Measurements from ENCODE around the gene RSU1. TPM values are rescaled to one million over a fixed set of nuclear protein-coding genes. Genes with fewer than 3 reads are reported as not detected.

RSU1 gene
- total and polyA plus RNA-seq, 10 of the 15 experiments (the other 5 are each of a cell fraction or from before 2014, with no cell fraction given) = 49.2 to 139 (median 81.3) TPM

DNA sequence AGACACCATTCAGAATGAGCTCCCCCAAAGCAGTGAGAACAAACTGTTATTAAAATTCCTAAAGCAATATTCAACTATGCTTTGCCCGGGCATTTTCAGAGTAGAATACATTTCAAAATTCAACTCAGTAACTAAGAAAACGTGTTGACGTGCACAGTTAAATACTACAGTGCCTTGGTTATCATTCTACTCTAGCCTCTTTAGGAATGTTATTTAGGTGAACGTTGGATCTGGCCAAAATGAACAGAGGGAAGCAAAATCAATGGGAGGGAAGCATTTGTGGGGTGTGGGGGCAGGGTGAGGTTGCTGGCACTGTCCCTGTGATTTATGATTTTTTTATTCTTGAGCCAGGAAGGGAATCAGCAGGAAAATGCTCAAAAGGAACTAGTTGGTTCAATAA lies 27.5 kb downstream of the RSU1 start:
- RAD21 ChIA-PET (ENCODE audit: unreplicated experiment) = interaction anchor here (1.2 kb wide), 1 partner anchor 19 kb away, joined by 3 read pairs; no protein-coding TSS in a partner anchor

DNA sequence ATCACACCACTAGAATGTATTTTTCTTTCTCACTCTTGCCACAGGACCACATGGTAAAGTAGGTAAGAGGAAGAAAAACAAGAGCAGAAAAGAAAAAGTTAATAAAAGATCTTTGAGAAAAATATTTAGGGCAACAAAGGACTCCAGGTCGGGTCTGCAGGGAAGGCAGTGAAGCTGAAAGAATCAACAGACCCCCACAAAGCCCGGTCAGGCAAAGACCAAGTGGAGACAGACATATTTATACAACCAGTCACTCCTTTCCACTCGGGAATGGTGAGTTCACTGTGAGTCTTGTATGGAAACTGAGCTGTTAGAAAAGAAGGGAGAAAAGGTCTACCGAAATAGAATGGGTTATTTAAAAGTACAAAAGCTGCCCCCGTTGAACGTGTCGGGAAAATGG lies 28.0 kb downstream of the RSU1 start:
- no TSS peak for BruUV-seq (replicated peaks)
- Histone ChIP-seq H3K4me3 (no peak overlapping the region), H3K9me3 (replicated peaks; ENCODE audit: control insufficient read depth, insufficient read depth, low read length) (peaks cover 2% of the 10 kb centered on the region; the same call in 1 of the 3 replicates), H3K27me3 (replicated peaks in 1 of 2; ENCODE audit: control insufficient read depth in 2 of 2, insufficient read depth in 2 of 2, low read length in 1 of 2) (no peaks in the 10 kb centered on the region), H2AFZ (ENCODE audit: control insufficient read depth, low read depth, low read length) (no peak overlapping the region), H3K36me3 (ENCODE audit: control insufficient read depth in 2 of 2, insufficient read depth in 2 of 2, low read length in 1 of 2) (peaks cover 0 to 4% of the 10 kb centered on the region in 2 experiments; a peak in 2 of 4 replicates), H3K27ac (ENCODE audit: control insufficient read depth, insufficient read depth) (no peak overlapping the region), H3K4me1 (ENCODE audit: control insufficient read depth, insufficient read depth, low read length) (peaks cover 19% of the 10 kb centered on the region), H3K79me2 (ENCODE audit: control insufficient read depth, insufficient read depth, low read length) (peaks cover 1% of the 10 kb centered on the region), H3K4me2 (ENCODE audit: control insufficient read depth, insufficient read depth) (no peak overlapping the region), H4K20me1 (ENCODE audit: control insufficient read depth, insufficient read depth) (no peaks in the 10 kb centered on the region), H3K9ac (ENCODE audit: control insufficient read depth, insufficient read depth, low read length) (no peak overlapping the region)
- ATAC-seq (no peak), FAIRE-seq (no peak), DNase-seq (ENCODE audit: low read depth, low spot score) (no peak)
- ChIA-PET SMC1A (ENCODE audit: uncharacterized antibody, unreplicated experiment) (interaction anchor here (1.0 to 2.5 kb wide), 5 partner anchors 9 to 24 kb away, joined by 3 to 15 read pairs (median 4); no protein-coding TSS in a partner anchor), CTCF (interaction anchor here (0.8 to 1.4 kb wide), 5 partner anchors 9 to 20 kb away, joined by 3 to 5 read pairs (median 4); no protein-coding TSS in a partner anchor), RAD21 (ENCODE audit: unreplicated experiment) (interaction anchor here (0.9 to 1.2 kb wide), 2 partner anchors 10 to 20 kb away, joined by 3 read pairs; no protein-coding TSS in a partner anchor), POLR2A (interaction anchor here (0.7 to 1.2 kb wide), 5 partner anchors 9 to 311 kb away, joined by 3 read pairs; no protein-coding TSS in a partner anchor)
- intact Hi-C loops (cut with micrococcal nuclease; ENCODE audit: unreplicated experiment) (no loop called here), in situ Hi-C loops (cut with MboI) (loop anchor here (10.0 kb wide), 1 partner anchor 664 kb away; no protein-coding TSS in a partner anchor)
- WGBS (ENCODE audit: insufficient coverage, insufficient replicate concordance, low lambda C conversion rate, missing lambda C conversion rate) = 84% methylated on average over 7 of the region's 7 CpGs
- TF ChIP-seq CHD1 (IDR thresholded peaks at IDR 0.05; ENCODE audit: low read depth, low read length) (no peak), BMI1 (IDR thresholded peaks at IDR 0.05; ENCODE audit: borderline replicate concordance) (no peak), ZNF622 (IDR thresholded peaks at IDR 0.05) (no peak), MYB (IDR thresholded peaks at IDR 0.05; ENCODE audit: borderline replicate concordance, low read depth, low read length) (no peak), YY1 (IDR thresholded peaks at IDR 0.05; ENCODE audit: low read depth, low read length) (no peak), NFXL1 (IDR thresholded peaks at IDR 0.05; ENCODE audit: borderline replicate concordance) (no peak), BHLHE40 (IDR thresholded peaks at IDR 0.05; ENCODE audit: borderline replicate concordance in 1 of 2, low read depth in 2 of 2, low read length in 1 of 2) (no peak), HDGF (IDR thresholded peaks at IDR 0.05) (no peak), NR2C2 (IDR thresholded peaks at IDR 0.05; ENCODE audit: borderline replicate concordance, control insufficient read depth, insufficient read length, low read depth) (no peak), ZNF384 (IDR thresholded peaks at IDR 0.05; ENCODE audit: borderline replicate concordance, low read depth, low read length) (no peak), BRCA1 (IDR thresholded peaks at IDR 0.05; ENCODE audit: low read depth, low read length) (no peak), CHD2 (IDR thresholded peaks at IDR 0.05; ENCODE audit: borderline replicate concordance, low read depth, low read length) (no peak), HSF1 (IDR thresholded peaks at IDR 0.05; ENCODE audit: low read depth, low read length) (no peak), SUZ12 (IDR thresholded peaks at IDR 0.05; ENCODE audit: unreplicated experiment) (no peak), ZNF274 (IDR thresholded peaks at IDR 0.05; ENCODE audit: insufficient read depth, insufficient read length) (no peak)

More for the DNA sequence above, 27.5 kb downstream of the RSU1 start:
- ChIA-PET CTCF (interaction anchor here (0.8 to 1.4 kb wide), 2 partner anchors 9 to 12 kb away, joined by 3 to 4 read pairs; no protein-coding TSS in a partner anchor), POLR2A (interaction anchor here (0.8 to 1.2 kb wide), 3 partner anchors 10 to 311 kb away, joined by 3 read pairs; no protein-coding TSS in a partner anchor), SMC1A (ENCODE audit: uncharacterized antibody, unreplicated experiment) (interaction anchor here (2.0 to 2.5 kb wide), 2 partner anchors 8 to 24 kb away, joined by 7 to 15 read pairs; no protein-coding TSS in a partner anchor)
- no peak overlapping the region for H3K4me3 ChIP-seq
- no peak overlapping the region for H3K9ac ChIP-seq (ENCODE audit: control insufficient read depth, insufficient read depth, low read length)
- intact Hi-C loops (cut with micrococcal nuclease; ENCODE audit: unreplicated experiment) = no loop called here
- in situ Hi-C loops (cut with MboI) = loop anchor here (10.0 kb wide), 1 partner anchor 665 kb away; no protein-coding TSS in a partner anchor
- WGBS (ENCODE audit: insufficient coverage, insufficient replicate concordance, low lambda C conversion rate, missing lambda C conversion rate) = 96% methylated on average over 4 of the region's 4 CpGs
- no peaks in the 10 kb centered on the region for H3K27me3 ChIP-seq (replicated peaks in 1 of 2; ENCODE audit: control insufficient read depth in 2 of 2, insufficient read depth in 2 of 2, low read length in 1 of 2)
- ATAC-seq (no peak), DNase-seq (ENCODE audit: low read depth, low spot score) (no peak), FAIRE-seq (no peak)
- H3K27ac ChIP-seq (ENCODE audit: control insufficient read depth, insufficient read depth) = no peak overlapping the region
- H3K4me1 ChIP-seq (ENCODE audit: control insufficient read depth, insufficient read depth, low read length) = peaks cover 19% of the 10 kb centered on the region
- BruUV-seq (replicated peaks) = no TSS peak
- no peaks in the 10 kb centered on the region for H4K20me1 ChIP-seq (ENCODE audit: control insufficient read depth, insufficient read depth)
- H3K79me2 ChIP-seq (ENCODE audit: control insufficient read depth, insufficient read depth, low read length) = peaks cover 1% of the 10 kb centered on the region
- H3K4me2 ChIP-seq (ENCODE audit: control insufficient read depth, insufficient read depth) = no peak overlapping the region
- no peak overlapping the region for H2AFZ ChIP-seq (ENCODE audit: control insufficient read depth, low read depth, low read length)
- H3K9me3 ChIP-seq (replicated peaks; ENCODE audit: control insufficient read depth, insufficient read depth, low read length) = peaks cover 2% of the 10 kb centered on the region; the same call in 1 of the 3 replicates
- H3K36me3 ChIP-seq (ENCODE audit: control insufficient read depth in 2 of 2, insufficient read depth in 2 of 2, low read length in 1 of 2) = peaks cover 0 to 4% of the 10 kb centered on the region in 2 experiments; a peak in 2 of 4 replicates
- TF ChIP-seq CBX3 (IDR thresholded peaks at IDR 0.05; ENCODE audit: borderline replicate concordance, low read depth) = no peak
